Peyer's patch (tissue), 4 donors: ENCODE measurements around the gene AIG1. TPM values are rescaled to one million over a fixed set of nuclear protein-coding genes. Genes with fewer than 3 reads are reported as not detected.
"Not testable (repeated sequence)": the region's sequence is repeated elsewhere in the genome, so short reads cannot be mapped to it uniquely, and the experiment has no call there.

Experiments used
- DNase-seq, 3 donors: peaks; one replicate each; pipeline ENCODE4 v3.0.0-alpha.2; 2017 to 2019
- H3K27ac ChIP-seq, 4 donors: fragments of 200-600 bp; sonication (generic); one replicate each; pipeline ENCODE4 v1.5.1; 2016 to 2019
- H3K27me3 ChIP-seq, 2 donors: fragments of 200-600 bp; sonication (generic); one replicate each; pipeline ENCODE4 v1.5.1; 2019
- H3K36me3 ChIP-seq, 3 donors: fragments of 200-600 bp; sonication (generic); one replicate each; pipeline ENCODE4 v1.5.1; 2016 to 2019
- H3K4me1 ChIP-seq, 4 donors: fragments of 200-600 bp; sonication (generic); one replicate each; pipeline ENCODE4 v1.5.1; 2016 to 2019
- H3K4me3 ChIP-seq, 4 donors: fragments of 200-600 bp; sonication (generic); 1 replicate in 3 of 4; 2 replicates in 1 of 4; pipeline ENCODE4 v1.5.1; 2016 to 2019; ENCODE audit warnings: mild to moderate bottlenecking in 1 of 4
- H3K9me3 ChIP-seq, 4 donors: fragments of 200-600 bp; sonication (generic); one replicate each; pipeline ENCODE4 v1.5.1; 2016 to 2019; ENCODE audit warnings: mild to moderate bottlenecking in 1 of 4
- POLR2A ChIP-seq, 2 donors: fragments of 450-650 bp; IDR thresholded peaks; one replicate each; pipeline ENCODE4 v1.5.1; 2017; ENCODE audit warnings: antibody characterized with exemption in 2 of 2, mild to moderate bottlenecking in 2 of 2, moderate library complexity in 2 of 2
- total RNA-seq, 4 donors: library from RNA; depleted of rRNA; stranded (reverse); fragments of >200 nt; gene quantifications; one replicate each; pipeline ENCODE4 v1.1.0, GENCODE V29; 2016
- TF ChIP-seq, protein P1 (sequence below), 6 experiments: fragments of 450-650 bp in 4 of 6; fragments of 200-600 bp in 2 of 6; sonication (generic) in 1 of 6; IDR thresholded peaks; one replicate each; pipeline ENCODE4 v1.5.1; 2017 to 2019; ENCODE audit warnings: antibody characterized with exemption in 6 of 6, mild to moderate bottlenecking in 3 of 6, moderate library complexity in 1 of 6

AIG1 gene
- total RNA-seq, 4 donors from 2014 or later, result 9.1 to 133 (median 84.9) TPM

DNA sequence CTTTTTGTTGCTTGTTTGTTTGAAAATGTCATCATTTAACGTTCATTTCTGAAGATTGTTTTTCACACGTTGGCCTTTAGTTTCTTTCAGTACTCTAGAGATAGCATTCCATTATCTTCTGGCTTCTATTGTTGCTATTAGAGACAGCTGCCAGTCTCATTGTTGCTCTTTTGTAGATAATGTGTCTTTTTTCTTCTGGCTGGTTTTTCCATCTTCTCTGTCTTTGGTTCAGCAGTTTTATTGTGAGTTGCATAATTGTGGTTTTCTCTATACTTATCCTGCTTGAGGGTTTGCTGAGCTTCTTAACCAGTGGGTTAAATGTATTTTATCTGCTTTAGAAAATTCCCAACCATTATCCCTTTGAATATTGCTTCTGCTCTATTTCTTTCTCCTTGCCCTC, 23.2 kb upstream of the AIG1 start:
- no peak for DNase-seq
- Histone ChIP-seq H3K4me1 (no peaks in the 10 kb centered on the region), H3K4me3 (no peak overlapping the region), H3K9me3 (no peaks in the 10 kb centered on the region), H3K36me3 (no peaks in the 10 kb centered on the region), H3K27ac (no peak overlapping the region), H3K27me3 (no peaks in the 10 kb centered on the region)
- TF ChIP-seq, protein P1, sequence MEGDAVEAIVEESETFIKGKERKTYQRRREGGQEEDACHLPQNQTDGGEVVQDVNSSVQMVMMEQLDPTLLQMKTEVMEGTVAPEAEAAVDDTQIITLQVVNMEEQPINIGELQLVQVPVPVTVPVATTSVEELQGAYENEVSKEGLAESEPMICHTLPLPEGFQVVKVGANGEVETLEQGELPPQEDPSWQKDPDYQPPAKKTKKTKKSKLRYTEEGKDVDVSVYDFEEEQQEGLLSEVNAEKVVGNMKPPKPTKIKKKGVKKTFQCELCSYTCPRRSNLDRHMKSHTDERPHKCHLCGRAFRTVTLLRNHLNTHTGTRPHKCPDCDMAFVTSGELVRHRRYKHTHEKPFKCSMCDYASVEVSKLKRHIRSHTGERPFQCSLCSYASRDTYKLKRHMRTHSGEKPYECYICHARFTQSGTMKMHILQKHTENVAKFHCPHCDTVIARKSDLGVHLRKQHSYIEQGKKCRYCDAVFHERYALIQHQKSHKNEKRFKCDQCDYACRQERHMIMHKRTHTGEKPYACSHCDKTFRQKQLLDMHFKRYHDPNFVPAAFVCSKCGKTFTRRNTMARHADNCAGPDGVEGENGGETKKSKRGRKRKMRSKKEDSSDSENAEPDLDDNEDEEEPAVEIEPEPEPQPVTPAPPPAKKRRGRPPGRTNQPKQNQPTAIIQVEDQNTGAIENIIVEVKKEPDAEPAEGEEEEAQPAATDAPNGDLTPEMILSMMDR (IDR thresholded peaks at IDR 0.05), result no peak
- TF ChIP-seq POLR2A (IDR thresholded peaks at IDR 0.05), result no peak

DNA sequence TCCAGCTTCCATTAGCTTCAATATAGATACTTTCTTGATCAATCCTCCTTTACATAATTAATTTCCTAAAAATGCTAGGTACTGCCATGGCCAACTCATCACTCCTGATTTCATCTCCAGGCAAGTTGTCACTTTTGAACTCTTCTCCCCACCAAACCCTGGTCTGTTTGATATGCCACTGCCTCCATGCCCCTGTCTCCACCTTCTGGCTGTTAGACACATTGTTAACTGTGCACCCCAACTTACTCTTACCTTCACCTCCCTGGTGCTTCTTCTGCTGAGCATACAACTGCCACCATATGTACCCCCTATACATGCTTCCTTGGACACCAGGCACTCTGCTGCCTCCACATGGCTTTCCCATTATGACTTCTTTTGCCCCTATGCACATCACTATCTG, 21.9 kb upstream of the AIG1 start:
- no peaks in the 10 kb centered on the region for H3K27me3 ChIP-seq
- no peaks in the 10 kb centered on the region for H3K36me3 ChIP-seq
- no peaks in the 10 kb centered on the region for H3K9me3 ChIP-seq
- DNase-seq, result no peak
- no peak overlapping the region for H3K27ac ChIP-seq
- no peaks in the 10 kb centered on the region for H3K4me1 ChIP-seq
- no peak for TF ChIP-seq POLR2A (IDR thresholded peaks at IDR 0.05)
- TF ChIP-seq, protein P1 (IDR thresholded peaks at IDR 0.05), result no peak
- H3K4me3 ChIP-seq, result no peak overlapping the region

DNA sequence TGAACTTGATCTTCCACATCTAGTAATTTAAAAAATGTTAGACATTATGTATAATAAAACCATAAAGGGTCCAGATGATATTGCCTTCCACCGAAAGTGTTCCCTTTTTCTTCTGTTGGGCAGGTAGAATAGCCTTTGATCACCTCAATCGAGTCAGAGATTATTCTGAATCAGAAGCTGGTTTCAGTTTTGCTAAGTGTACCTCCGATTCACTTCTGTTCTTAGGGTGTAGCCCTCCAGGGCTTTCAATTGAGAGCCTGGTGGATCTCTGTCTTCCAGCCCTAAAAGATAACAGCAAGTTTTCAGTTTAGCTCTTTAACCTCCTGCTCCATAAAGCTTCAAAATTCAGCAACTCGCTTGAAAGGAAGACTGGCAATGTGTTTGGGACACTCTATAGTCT, 21.1 kb upstream of the AIG1 start:
- no peak overlapping the region for H3K27ac ChIP-seq
- DNase-seq, result no peak
- H3K4me3 ChIP-seq, result no peak overlapping the region

DNA sequence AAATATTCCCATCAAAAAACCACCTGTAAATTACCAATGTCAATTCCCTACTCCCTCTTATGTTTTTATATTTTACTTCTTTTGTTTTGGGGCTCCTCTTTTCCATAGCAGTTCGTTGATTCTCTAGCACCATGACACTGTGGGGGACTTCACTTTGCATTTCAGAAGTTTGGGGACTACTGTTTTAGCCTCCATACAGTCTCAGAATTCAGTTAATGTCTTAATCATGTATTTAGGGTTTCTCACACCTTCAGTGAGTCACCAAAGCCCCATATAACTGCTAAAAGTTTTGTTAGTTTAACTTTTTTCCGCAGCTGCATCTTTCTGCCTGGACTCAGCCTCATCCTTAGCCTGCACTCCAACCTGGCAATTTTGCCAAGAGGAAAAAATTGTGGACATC, 20.7 kb upstream of the AIG1 start:
- Histone ChIP-seq H3K27me3 (no peaks in the 10 kb centered on the region), H3K36me3 (no peaks in the 10 kb centered on the region), H3K9me3 (no peaks in the 10 kb centered on the region), H3K27ac (no peak overlapping the region), H3K4me1 (no peaks in the 10 kb centered on the region), H3K4me3 (no peak overlapping the region)
- no peak for DNase-seq
- TF ChIP-seq, protein P1 (IDR thresholded peaks at IDR 0.05), result no peak
- no peak for TF ChIP-seq POLR2A (IDR thresholded peaks at IDR 0.05)

More for the DNA sequence above, 21.1 kb upstream of the AIG1 start:
- H3K36me3 ChIP-seq, result no peaks in the 10 kb centered on the region
- no peaks in the 10 kb centered on the region for H3K4me1 ChIP-seq
- H3K27me3 ChIP-seq, result no peaks in the 10 kb centered on the region
- TF ChIP-seq POLR2A (IDR thresholded peaks at IDR 0.05), result no peak
- TF ChIP-seq, protein P1 (IDR thresholded peaks at IDR 0.05), result no peak
- no peaks in the 10 kb centered on the region for H3K9me3 ChIP-seq

DNA sequence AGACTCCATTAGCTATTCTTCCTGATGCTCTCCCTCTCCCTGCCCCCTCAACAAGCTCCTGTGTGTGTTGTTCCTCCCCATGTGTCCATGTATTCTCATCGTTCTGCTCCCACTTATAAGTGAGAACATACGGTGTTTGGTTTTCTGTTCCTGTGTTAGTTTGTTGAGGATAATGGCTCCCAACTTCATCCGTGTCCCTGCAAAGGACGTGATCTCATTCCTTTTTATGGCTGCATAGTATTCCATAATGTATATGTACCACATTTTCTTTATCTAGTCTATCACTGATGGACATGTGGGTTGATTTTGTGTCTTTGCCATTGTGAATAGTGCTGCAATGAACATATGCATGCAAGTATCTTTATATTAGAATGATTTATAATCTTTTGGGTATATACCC, 16.3 kb upstream of the AIG1 start:
- not testable (repeated sequence) for DNase-seq, H3K4me1 ChIP-seq, H3K4me3 ChIP-seq, H3K36me3 ChIP-seq, H3K27me3 ChIP-seq, H3K9me3 ChIP-seq, H3K27ac ChIP-seq

DNA sequence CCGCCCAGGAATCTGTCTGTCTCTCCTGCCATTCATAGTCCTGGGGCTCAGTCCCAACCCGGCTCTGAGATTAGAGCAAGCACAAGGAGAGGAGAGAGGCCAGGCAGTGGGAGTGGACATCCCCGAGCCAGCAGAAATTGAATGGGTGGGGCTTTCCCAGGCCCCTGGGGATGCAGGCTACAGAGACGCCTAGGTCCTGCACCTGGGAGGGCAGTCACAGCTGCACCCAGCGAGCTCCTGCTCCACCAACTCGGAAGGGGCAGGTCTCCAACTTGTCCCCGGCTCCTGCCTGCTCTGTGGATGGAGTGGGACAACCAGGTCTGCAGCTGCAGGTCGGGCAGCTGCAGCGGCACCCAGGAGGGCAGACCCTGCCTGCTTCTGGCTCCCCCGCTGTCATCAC, 11.1 kb upstream of the AIG1 start:
- no peak overlapping the region for H3K4me3 ChIP-seq
- no peaks in the 10 kb centered on the region for H3K4me1 ChIP-seq
- DNase-seq, result no peak
- no peak overlapping the region for H3K27ac ChIP-seq
- no peaks in the 10 kb centered on the region for H3K27me3 ChIP-seq
- no peak for TF ChIP-seq POLR2A (IDR thresholded peaks at IDR 0.05)
- TF ChIP-seq, protein P1 (IDR thresholded peaks at IDR 0.05), result no peak
- no peaks in the 10 kb centered on the region for H3K36me3 ChIP-seq
- H3K9me3 ChIP-seq, result no peaks in the 10 kb centered on the region
